ENCODE measurements around the gene PLEKHH3.

PLEKHH3 gene

GRCh38 chr17:42702446-42702845 is 25.7 kb upstream of the PLEKHH3 start:
- H3K4me3 ChIP-seq (replicated peaks; ENCODE audit: insufficient read depth, low read length), result no peak overlapping the region
- TF ChIP-seq SPI1 (IDR thresholded peaks at IDR 0.05; ENCODE audit: borderline replicate concordance, low read depth), result no peak
- no peak for TF ChIP-seq POLR2AphosphoS5 (IDR thresholded peaks at IDR 0.05; ENCODE audit: low read depth)
- TF ChIP-seq, protein P1, sequence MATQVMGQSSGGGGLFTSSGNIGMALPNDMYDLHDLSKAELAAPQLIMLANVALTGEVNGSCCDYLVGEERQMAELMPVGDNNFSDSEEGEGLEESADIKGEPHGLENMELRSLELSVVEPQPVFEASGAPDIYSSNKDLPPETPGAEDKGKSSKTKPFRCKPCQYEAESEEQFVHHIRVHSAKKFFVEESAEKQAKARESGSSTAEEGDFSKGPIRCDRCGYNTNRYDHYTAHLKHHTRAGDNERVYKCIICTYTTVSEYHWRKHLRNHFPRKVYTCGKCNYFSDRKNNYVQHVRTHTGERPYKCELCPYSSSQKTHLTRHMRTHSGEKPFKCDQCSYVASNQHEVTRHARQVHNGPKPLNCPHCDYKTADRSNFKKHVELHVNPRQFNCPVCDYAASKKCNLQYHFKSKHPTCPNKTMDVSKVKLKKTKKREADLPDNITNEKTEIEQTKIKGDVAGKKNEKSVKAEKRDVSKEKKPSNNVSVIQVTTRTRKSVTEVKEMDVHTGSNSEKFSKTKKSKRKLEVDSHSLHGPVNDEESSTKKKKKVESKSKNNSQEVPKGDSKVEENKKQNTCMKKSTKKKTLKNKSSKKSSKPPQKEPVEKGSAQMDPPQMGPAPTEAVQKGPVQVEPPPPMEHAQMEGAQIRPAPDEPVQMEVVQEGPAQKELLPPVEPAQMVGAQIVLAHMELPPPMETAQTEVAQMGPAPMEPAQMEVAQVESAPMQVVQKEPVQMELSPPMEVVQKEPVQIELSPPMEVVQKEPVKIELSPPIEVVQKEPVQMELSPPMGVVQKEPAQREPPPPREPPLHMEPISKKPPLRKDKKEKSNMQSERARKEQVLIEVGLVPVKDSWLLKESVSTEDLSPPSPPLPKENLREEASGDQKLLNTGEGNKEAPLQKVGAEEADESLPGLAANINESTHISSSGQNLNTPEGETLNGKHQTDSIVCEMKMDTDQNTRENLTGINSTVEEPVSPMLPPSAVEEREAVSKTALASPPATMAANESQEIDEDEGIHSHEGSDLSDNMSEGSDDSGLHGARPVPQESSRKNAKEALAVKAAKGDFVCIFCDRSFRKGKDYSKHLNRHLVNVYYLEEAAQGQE (IDR thresholded peaks at IDR 0.05; ENCODE audit: insufficient replicate concordance, low read depth), result no peak
- TF ChIP-seq GABPA (IDR thresholded peaks at IDR 0.05; ENCODE audit: low read depth), result no peak
- TF ChIP-seq, protein P2, sequence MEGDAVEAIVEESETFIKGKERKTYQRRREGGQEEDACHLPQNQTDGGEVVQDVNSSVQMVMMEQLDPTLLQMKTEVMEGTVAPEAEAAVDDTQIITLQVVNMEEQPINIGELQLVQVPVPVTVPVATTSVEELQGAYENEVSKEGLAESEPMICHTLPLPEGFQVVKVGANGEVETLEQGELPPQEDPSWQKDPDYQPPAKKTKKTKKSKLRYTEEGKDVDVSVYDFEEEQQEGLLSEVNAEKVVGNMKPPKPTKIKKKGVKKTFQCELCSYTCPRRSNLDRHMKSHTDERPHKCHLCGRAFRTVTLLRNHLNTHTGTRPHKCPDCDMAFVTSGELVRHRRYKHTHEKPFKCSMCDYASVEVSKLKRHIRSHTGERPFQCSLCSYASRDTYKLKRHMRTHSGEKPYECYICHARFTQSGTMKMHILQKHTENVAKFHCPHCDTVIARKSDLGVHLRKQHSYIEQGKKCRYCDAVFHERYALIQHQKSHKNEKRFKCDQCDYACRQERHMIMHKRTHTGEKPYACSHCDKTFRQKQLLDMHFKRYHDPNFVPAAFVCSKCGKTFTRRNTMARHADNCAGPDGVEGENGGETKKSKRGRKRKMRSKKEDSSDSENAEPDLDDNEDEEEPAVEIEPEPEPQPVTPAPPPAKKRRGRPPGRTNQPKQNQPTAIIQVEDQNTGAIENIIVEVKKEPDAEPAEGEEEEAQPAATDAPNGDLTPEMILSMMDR (IDR thresholded peaks at IDR 0.05; ENCODE audit: insufficient read depth, low read length), result no peak
- DNase-seq (ENCODE audit: low read depth in 1 of 2, low spot score in 1 of 2), result no peak
- no peak overlapping the region for H3K27ac ChIP-seq (replicated peaks)
- no peaks in the 10 kb centered on the region for H3K27me3 ChIP-seq (ENCODE audit: insufficient read depth, poor library complexity, severe bottlenecking)

- Histone ChIP-seq H3K27ac (replicated peaks) (no peak overlapping the region), H3K27me3 (ENCODE audit: insufficient read depth, poor library complexity, severe bottlenecking) (no peaks in the 10 kb centered on the region), H3K4me3 (replicated peaks; ENCODE audit: insufficient read depth, low read length) (no peak overlapping the region)
- TF ChIP-seq, protein P1 (IDR thresholded peaks at IDR 0.05; ENCODE audit: insufficient replicate concordance, low read depth), result no peak
- no peak for TF ChIP-seq POLR2AphosphoS5 (IDR thresholded peaks at IDR 0.05; ENCODE audit: low read depth)
- TF ChIP-seq, protein P2 (IDR thresholded peaks at IDR 0.05; ENCODE audit: insufficient read depth, low read length), result no peak
- TF ChIP-seq SPI1 (IDR thresholded peaks at IDR 0.05; ENCODE audit: borderline replicate concordance, low read depth), result no peak
- TF ChIP-seq GABPA (IDR thresholded peaks at IDR 0.05; ENCODE audit: low read depth), result no peak
- DNase-seq (ENCODE audit: low read depth in 1 of 2, low spot score in 1 of 2), result no peak
Measured at GRCh38 chr17:42700586-42701289, 23.9 kb upstream of the PLEKHH3 start.

- H3K27me3 ChIP-seq (ENCODE audit: insufficient read depth, poor library complexity, severe bottlenecking), result no peaks in the 10 kb centered on the region
- H3K4me3 ChIP-seq (replicated peaks; ENCODE audit: insufficient read depth, low read length), result no peak overlapping the region
- H3K27ac ChIP-seq (replicated peaks), result no peak overlapping the region
- DNase-seq (ENCODE audit: low read depth in 1 of 2, low spot score in 1 of 2), result no peak
- TF ChIP-seq GABPA (IDR thresholded peaks at IDR 0.05; ENCODE audit: low read depth) (no peak), SPI1 (IDR thresholded peaks at IDR 0.05; ENCODE audit: borderline replicate concordance, low read depth) (no peak), POLR2AphosphoS5 (IDR thresholded peaks at IDR 0.05; ENCODE audit: low read depth) (no peak)
- TF ChIP-seq, protein P2 (IDR thresholded peaks at IDR 0.05; ENCODE audit: insufficient read depth, low read length), result no peak
- TF ChIP-seq, protein P1 (IDR thresholded peaks at IDR 0.05; ENCODE audit: insufficient replicate concordance, low read depth), result no peak
Measured at GRCh38 chr17:42699415-42699740, 22.6 kb upstream of the PLEKHH3 start.

Measured in HL-60 (cell line).